Tibial nerve (tissue), 4 donors: ENCODE measurements around the gene GALNT12. TPM values are rescaled to one million over a fixed set of nuclear protein-coding genes. Genes with fewer than 3 reads are reported as not detected.

Experiments used
- DNase-seq, 2 donors: peaks; one replicate each; pipeline ENCODE4 v3.0.0-alpha.2; 2019; ENCODE audit warnings: low spot score in 2 of 2
- H3K27ac ChIP-seq, 4 donors: fragments of 200-600 bp; sonication (generic) in 3 of 4; one replicate each; pipeline ENCODE4 v1.5.1; 2017 to 2019; ENCODE audit warnings: mild to moderate bottlenecking in 1 of 4
- H3K27me3 ChIP-seq, 2 donors: fragments of 200-600 bp; sonication (generic) in 1 of 2; one replicate each; pipeline versions ENCODE4 v1.5.1 to v1.6.0; 2017 to 2019
- H3K36me3 ChIP-seq, 3 donors: fragments of 200-600 bp; sonication (generic); one replicate each; pipeline ENCODE4 v1.5.1; 2018 to 2019
- H3K4me1 ChIP-seq, 4 donors: fragments of 200-600 bp; sonication (generic) in 3 of 4; one replicate each; pipeline ENCODE4 v1.5.1; 2017 to 2019
- H3K4me3 ChIP-seq, 4 donors: fragments of 200-600 bp; sonication (generic) in 3 of 4; one replicate each; pipeline ENCODE4 v1.5.1; 2017 to 2019; ENCODE audit warnings: mild to moderate bottlenecking in 1 of 4, moderate library complexity in 1 of 4
- H3K9me3 ChIP-seq, 4 donors: fragments of 200-600 bp; sonication (generic) in 3 of 4; one replicate each; pipeline ENCODE4 v1.5.1; 2017 to 2019
- EP300 ChIP-seq, 2 donors: sonication (generic); formaldehyde crosslinking; IDR thresholded peaks; one replicate each; pipeline ENCODE4 v1.6.1; 2017; ENCODE audit warnings: antibody characterized with exemption in 2 of 2, mild to moderate bottlenecking in 1 of 2
- POLR2A ChIP-seq, 2 donors: fragments of 450-650 bp; IDR thresholded peaks; one replicate each; pipeline ENCODE4 v1.6.1; 2017; ENCODE audit warnings: antibody characterized with exemption in 2 of 2, mild to moderate bottlenecking in 2 of 2, moderate library complexity in 2 of 2
- WGBS, 2 donors: methylation state at CpG; one replicate each; pipeline ENCODE4 v1.1.5; 2018; 5-methylcytosine and 5-hydroxymethylcytosine counted together
- total RNA-seq, 4 donors: library from RNA; depleted of rRNA; stranded (reverse); fragments of >200 nt; gene quantifications; one replicate each; pipeline ENCODE4 v1.1.0, GENCODE V29; 2016
- TF ChIP-seq, protein P1 (sequence below), 5 experiments: fragments of 200-600 bp in 3 of 5; fragments of 450-650 bp in 2 of 5; sonication (generic) in 3 of 5; IDR thresholded peaks; one replicate each; pipeline ENCODE4 v1.5.1; 2016 to 2019; ENCODE audit warnings: antibody characterized with exemption in 5 of 5, mild to moderate bottlenecking in 3 of 5, moderate library complexity in 2 of 5

The GALNT12 gene
- total RNA-seq, 4 donors from 2014 or later = 1.8 to 6.0 (median 3.5) TPM

DNA sequence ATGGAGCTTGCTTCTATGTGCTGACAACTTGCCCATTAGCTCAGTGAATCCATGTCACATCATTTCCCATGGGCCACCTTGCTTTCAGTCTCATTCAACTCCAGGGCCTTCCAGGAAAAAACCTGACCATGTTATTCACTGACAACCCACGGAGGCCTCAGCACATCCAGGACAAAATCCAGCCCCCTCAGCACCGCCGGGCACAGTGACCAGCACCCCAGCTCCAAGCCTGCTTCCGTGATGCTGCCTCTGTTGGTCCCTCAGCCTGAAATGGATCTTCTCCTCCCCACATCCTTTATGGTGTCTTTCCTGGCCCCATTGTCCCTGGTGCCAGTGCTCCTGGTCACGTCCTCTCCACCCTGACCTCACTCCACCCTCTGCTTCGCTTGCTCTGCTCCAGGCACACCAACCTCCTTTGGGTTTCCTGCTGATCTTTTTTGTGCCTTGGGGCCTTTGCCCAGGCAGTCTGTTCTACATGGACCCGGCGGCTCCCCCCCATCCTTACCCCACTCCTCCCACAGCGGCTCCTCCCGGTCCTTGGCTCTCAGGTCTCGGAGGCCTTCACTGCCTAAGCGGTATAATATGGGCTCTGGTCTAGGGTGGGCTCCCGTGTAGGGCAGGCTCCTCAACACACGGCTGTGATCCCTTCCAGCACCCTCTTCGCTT is 36.1 kb upstream of the GALNT12 start:
- WGBS, 2 donors = 94 to 95% methylated on average over 15 of the region's 15 CpGs
- DNase-seq = no peak
- no peaks in the 10 kb centered on the region for H3K9me3 ChIP-seq
- H3K27ac ChIP-seq = no peak overlapping the region
- TF ChIP-seq POLR2A (IDR thresholded peaks at IDR 0.05) (no peak), EP300 (IDR thresholded peaks at IDR 0.05) (no peak)
- TF ChIP-seq, protein P1, sequence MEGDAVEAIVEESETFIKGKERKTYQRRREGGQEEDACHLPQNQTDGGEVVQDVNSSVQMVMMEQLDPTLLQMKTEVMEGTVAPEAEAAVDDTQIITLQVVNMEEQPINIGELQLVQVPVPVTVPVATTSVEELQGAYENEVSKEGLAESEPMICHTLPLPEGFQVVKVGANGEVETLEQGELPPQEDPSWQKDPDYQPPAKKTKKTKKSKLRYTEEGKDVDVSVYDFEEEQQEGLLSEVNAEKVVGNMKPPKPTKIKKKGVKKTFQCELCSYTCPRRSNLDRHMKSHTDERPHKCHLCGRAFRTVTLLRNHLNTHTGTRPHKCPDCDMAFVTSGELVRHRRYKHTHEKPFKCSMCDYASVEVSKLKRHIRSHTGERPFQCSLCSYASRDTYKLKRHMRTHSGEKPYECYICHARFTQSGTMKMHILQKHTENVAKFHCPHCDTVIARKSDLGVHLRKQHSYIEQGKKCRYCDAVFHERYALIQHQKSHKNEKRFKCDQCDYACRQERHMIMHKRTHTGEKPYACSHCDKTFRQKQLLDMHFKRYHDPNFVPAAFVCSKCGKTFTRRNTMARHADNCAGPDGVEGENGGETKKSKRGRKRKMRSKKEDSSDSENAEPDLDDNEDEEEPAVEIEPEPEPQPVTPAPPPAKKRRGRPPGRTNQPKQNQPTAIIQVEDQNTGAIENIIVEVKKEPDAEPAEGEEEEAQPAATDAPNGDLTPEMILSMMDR (IDR thresholded peaks at IDR 0.05) = no peak
- no peaks in the 10 kb centered on the region for H3K27me3 ChIP-seq
- H3K4me1 ChIP-seq = no peaks in the 10 kb centered on the region
- H3K36me3 ChIP-seq = peaks cover 0 to 83% (median 10%) of the 10 kb centered on the region in 3 donors
- H3K4me3 ChIP-seq = no peak overlapping the region

DNA sequence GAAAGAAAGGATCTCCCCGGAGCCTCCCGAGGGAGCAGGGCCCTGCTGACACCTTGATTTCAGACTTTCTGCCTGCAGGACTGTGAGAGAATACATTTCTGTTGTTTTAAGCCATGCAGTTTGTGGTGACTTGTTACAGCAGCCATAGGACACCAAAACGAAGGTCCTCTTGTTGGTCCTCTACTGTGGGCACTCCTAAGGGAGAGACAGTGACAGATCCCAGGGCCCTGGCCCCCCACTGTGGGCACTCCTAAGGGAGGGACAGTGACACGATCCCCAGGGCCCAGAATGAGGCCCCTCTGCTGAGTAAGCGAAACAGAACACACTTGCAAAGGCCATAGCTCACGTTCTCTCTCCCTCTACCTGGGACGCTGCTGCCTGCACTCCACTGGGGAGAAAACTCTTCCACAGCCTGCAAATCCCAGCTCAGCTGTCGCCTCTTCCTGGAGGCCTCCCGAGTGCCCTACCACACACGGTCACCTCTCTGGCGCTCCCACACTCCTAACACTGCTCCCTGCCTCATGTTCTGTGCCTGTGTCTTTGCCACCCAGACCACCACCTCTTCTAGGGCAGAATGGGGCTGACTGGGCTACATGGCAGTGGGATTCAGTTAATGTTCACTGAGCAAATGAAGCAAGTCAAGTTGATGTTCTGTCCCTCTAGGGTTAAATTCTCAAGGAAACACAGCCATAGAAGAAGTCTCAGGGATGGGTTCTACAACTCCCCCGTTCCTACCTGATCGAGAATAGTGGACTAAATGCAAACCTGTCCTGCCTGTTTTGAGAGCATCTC is 34.9 kb upstream of the GALNT12 start:
- 91 to 92% methylated on average over 13 of the region's 13 CpGs for WGBS, 2 donors
- no peak overlapping the region for H3K4me3 ChIP-seq
- no peak for TF ChIP-seq EP300 (IDR thresholded peaks at IDR 0.05)
- no peak for TF ChIP-seq POLR2A (IDR thresholded peaks at IDR 0.05)
- TF ChIP-seq, protein P1 (IDR thresholded peaks at IDR 0.05) = no peak
- peaks cover 0 to 82% (median 10%) of the 10 kb centered on the region in 3 donors for H3K36me3 ChIP-seq
- no peak for DNase-seq
- no peaks in the 10 kb centered on the region for H3K4me1 ChIP-seq
- H3K9me3 ChIP-seq = no peaks in the 10 kb centered on the region
- no peak overlapping the region for H3K27ac ChIP-seq
- H3K27me3 ChIP-seq = no peaks in the 10 kb centered on the region

DNA sequence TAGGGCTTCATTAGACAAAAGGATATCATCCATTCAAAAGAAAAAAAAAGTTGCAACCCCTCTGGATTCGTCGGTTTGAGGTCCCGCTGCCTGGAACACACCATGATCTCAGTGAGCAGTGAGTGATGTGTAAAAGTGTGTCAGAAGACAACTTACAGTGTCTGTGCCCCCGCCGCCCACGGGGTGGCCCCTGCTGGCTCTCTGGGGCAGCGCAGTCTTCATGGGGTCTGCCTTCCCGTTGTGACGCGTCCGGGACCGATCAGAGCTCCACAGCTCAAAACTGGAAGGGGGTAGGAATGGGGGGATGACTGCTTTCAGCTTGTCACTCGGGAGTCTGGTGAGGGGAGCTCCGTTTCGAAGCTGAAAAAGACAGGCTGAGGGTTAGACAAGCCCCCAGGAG is 33.7 kb upstream of the GALNT12 start:
- H3K36me3 ChIP-seq = peaks cover 0 to 82% (median 10%) of the 10 kb centered on the region in 3 donors
- no peak overlapping the region for H3K4me3 ChIP-seq
- no peaks in the 10 kb centered on the region for H3K9me3 ChIP-seq
- TF ChIP-seq POLR2A (IDR thresholded peaks at IDR 0.05) (no peak), EP300 (IDR thresholded peaks at IDR 0.05) (no peak)
- TF ChIP-seq, protein P1 (IDR thresholded peaks at IDR 0.05) = no peak
- H3K27ac ChIP-seq = no peak overlapping the region
- DNase-seq = no peak
- 83 to 84% methylated on average over 15 of the region's 15 CpGs for WGBS, 2 donors
- no peaks in the 10 kb centered on the region for H3K4me1 ChIP-seq
- H3K27me3 ChIP-seq = no peaks in the 10 kb centered on the region

GRCh38 chr9:98774746-98775145 is 32.7 kb upstream of the GALNT12 start:
- Histone ChIP-seq H3K27me3 (no peaks in the 10 kb centered on the region), H3K27ac (no peak overlapping the region), H3K4me1 (no peaks in the 10 kb centered on the region), H3K9me3 (no peaks in the 10 kb centered on the region), H3K4me3 (no peak overlapping the region), H3K36me3 (peaks cover 0 to 80% (median 10%) of the 10 kb centered on the region in 3 donors)
- no peak for DNase-seq
- no peak for TF ChIP-seq POLR2A (IDR thresholded peaks at IDR 0.05)
- TF ChIP-seq, protein P1 (IDR thresholded peaks at IDR 0.05) = peak in 2 of 5 experiments; percentile 22 to 24
- WGBS, 2 donors = 87 to 90% methylated on average over 9 of the region's 9 CpGs

DNA sequence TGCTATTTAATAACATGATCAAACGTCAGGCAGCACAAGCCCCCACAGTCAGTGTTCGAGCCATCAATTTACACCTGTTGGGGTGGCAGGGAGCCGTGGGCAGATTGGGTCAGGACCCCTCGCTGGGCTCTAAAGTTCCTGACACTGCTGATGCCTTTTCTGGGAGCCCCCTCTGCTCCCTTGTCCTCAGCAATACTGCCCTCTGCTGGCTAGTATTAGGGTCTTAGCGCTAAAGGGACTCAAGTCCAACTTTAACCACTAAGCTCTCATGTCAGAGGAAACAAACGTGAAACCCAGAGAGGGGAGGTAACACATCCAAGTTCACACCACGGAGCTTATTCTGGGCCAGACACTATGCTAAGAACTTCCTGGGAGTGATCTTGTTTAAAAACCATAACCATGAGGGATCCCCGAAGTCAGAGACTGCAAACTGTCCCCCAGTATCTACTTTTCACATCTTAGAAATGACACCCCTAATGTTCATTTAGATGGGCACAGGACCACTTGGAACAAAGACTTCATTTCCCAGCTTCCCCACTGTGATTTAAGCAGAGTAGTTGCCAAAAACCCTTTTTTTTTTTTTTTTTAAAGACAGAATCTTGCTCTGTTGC is 31.5 kb upstream of the GALNT12 start:
- Histone ChIP-seq H3K9me3 (no peaks in the 10 kb centered on the region), H3K4me3 (no peak overlapping the region), H3K27me3 (no peaks in the 10 kb centered on the region), H3K36me3 (peaks cover 0 to 77% (median 6%) of the 10 kb centered on the region in 3 donors), H3K27ac (no peak overlapping the region), H3K4me1 (no peaks in the 10 kb centered on the region)
- 28 to 36% methylated on average over 8 of the region's 8 CpGs for WGBS, 2 donors
- TF ChIP-seq EP300 (IDR thresholded peaks at IDR 0.05) = no peak
- TF ChIP-seq, protein P1 (IDR thresholded peaks at IDR 0.05) = peak; percentile 47 to 61 (median 55)
- DNase-seq = peak in 1 of 2 donors; percentile 66
